Transverse colon (tissue), 4 donors: ENCODE measurements around the gene ZNF317. TPM values are rescaled to one million over a fixed set of nuclear protein-coding genes. Genes with fewer than 3 reads are reported as not detected.
"Not testable (repeated sequence)": the region's sequence is repeated elsewhere in the genome, so short reads cannot be mapped to it uniquely, and the experiment has no call there.

Experiments
- DNase-seq: peaks from one replicate; pipeline ENCODE4 v3.0.0-alpha.2; 2019
- H3K27ac ChIP-seq, 4 donors: fragments of 200-600 bp; sonication (generic); 2 replicates each; pipeline ENCODE4 v1.5.1; 2016 to 2018; ENCODE audit warnings: inconsistent platforms in 4 of 4
- H3K27me3 ChIP-seq: fragments of 200-600 bp; sonication (generic); 2 replicates; pipeline ENCODE4 v1.5.1; 2017; ENCODE audit warnings: inconsistent platforms
- H3K36me3 ChIP-seq, 4 donors: fragments of 200-600 bp; sonication (generic); 2 replicates each; pipeline ENCODE4 v1.5.1; 2017 to 2019; ENCODE audit warnings: inconsistent platforms in 4 of 4
- H3K4me1 ChIP-seq, 4 donors: fragments of 200-600 bp; sonication (generic); 2 replicates each; pipeline ENCODE4 v1.5.1; 2017 to 2020; ENCODE audit warnings: inconsistent platforms in 4 of 4
- H3K4me3 ChIP-seq, 4 donors: fragments of 200-600 bp; sonication (generic); 1 replicate in 1 of 4; 2 replicates in 3 of 4; pipeline versions ENCODE4 v1.5.1 to v1.6.1; 2017 to 2019; ENCODE audit warnings: inconsistent platforms in 4 of 4
- H3K9me3 ChIP-seq, 2 donors: fragments of 200-600 bp; sonication (generic); 2 replicates each; pipeline ENCODE4 v1.5.1; 2017 to 2019; ENCODE audit warnings: inconsistent platforms in 2 of 2
- CTCF ChIP-seq, 5 experiments: fragments of 200-600 bp in 3 of 5; fragments of 450-650 bp in 2 of 5; sonication (generic) in 3 of 5; IDR thresholded peaks; 1 replicate in 2 of 5; 2 replicates in 3 of 5; pipeline ENCODE4 v1.5.1; 2016 to 2017; ENCODE audit warnings: antibody characterized with exemption in 5 of 5, inconsistent platforms in 3 of 5, mild to moderate bottlenecking in 2 of 5, moderate library complexity in 1 of 5
- EP300 ChIP-seq: sonication (generic); formaldehyde crosslinking; IDR thresholded peaks from one replicate; pipeline ENCODE4 v1.6.1; 2017; ENCODE audit warnings: antibody characterized with exemption, low read depth
- POLR2A ChIP-seq: fragments of 450-650 bp; IDR thresholded peaks from one replicate; pipeline ENCODE4 v1.6.1; 2016; ENCODE audit warnings: antibody characterized with exemption, mild to moderate bottlenecking, moderate library complexity
- POLR2AphosphoS5 ChIP-seq, 3 donors: sonication (generic); formaldehyde crosslinking; IDR thresholded peaks; one replicate each; pipeline ENCODE4 v1.6.1; 2016; ENCODE audit warnings: antibody characterized with exemption in 3 of 3
- WGBS, 2 donors: methylation state at CpG; one replicate each; pipeline ENCODE4 v1.1.5; 2018; ENCODE audit warnings: low coverage in 1 of 2; 5-methylcytosine and 5-hydroxymethylcytosine counted together
- in situ Hi-C, 4 donors: fragments of 200-750 bp; cut with MboI; loops; one replicate each; pipeline versions ENCODE4 v1.15.0 to v1.15.1; 2017; ENCODE audit warnings: low sequenced_read_pairs in 3 of 4, low pct_ligation_motif_present in 1 of 4, low pct_unique_long_range_greater_than_20kb in 1 of 4
- intact Hi-C: fragments of 100-400 bp; cut with DNase I; formaldehyde crosslinking; loops from one replicate; pipeline ENCODE4 v1.15.1; 2023; ENCODE audit warnings: low total_unique reads
- total RNA-seq, 4 donors: library from RNA; depleted of rRNA; stranded (reverse); fragments of >200 nt; gene quantifications; one replicate each; pipeline ENCODE4 v1.1.0, GENCODE V29; 2016

ZNF317 gene
- total RNA-seq, 4 donors from 2014 or later: 20.6 to 25.1 (median 22.5) TPM

GRCh38 chr19:9178901-9179300, 38.7 kb downstream of the ZNF317 start, which contains the start of gene OR7D2:
OR7D2 (plus strand) TSS chr19:9178979; CDS start chr19:9185782, 6,803 bp downstream.
- no peak for DNase-seq
- TF ChIP-seq POLR2AphosphoS5 (IDR thresholded peaks at IDR 0.05): no peak
- TF ChIP-seq EP300: no peak
- TF ChIP-seq CTCF (IDR thresholded peaks at IDR 0.05): no peak
- no peak for TF ChIP-seq POLR2A
- no peaks in the 10 kb centered on the region for H3K4me1 ChIP-seq
- H3K36me3 ChIP-seq: no peaks in the 10 kb centered on the region
- no peak within 1 kb of the TSS for H3K4me3 ChIP-seq
- intact Hi-C loops: no loop called here
- 64 to 82% methylated on average over 3 to 4 of the region's 4 CpGs for WGBS, 2 donors
- H3K27me3 ChIP-seq: no peaks in the 10 kb centered on the region
- H3K27ac ChIP-seq: no peak within 1 kb of the TSS
- no peaks in the 10 kb centered on the region for H3K9me3 ChIP-seq
- in situ Hi-C loops: no loop called here

- intact Hi-C loops: no loop called here
- no peak for DNase-seq
- no peak overlapping the region for H3K27ac ChIP-seq
- no peaks in the 10 kb centered on the region for H3K27me3 ChIP-seq
- WGBS, 2 donors: 88 to 96% methylated on average over 4 to 17 of the region's 17 CpGs
- in situ Hi-C loops: no loop called here
- no peak for TF ChIP-seq CTCF (IDR thresholded peaks at IDR 0.05)
- TF ChIP-seq POLR2A: no peak
- TF ChIP-seq POLR2AphosphoS5 (IDR thresholded peaks at IDR 0.05): no peak
- no peak for TF ChIP-seq EP300
- no peaks in the 10 kb centered on the region for H3K4me1 ChIP-seq
- no peak overlapping the region for H3K4me3 ChIP-seq
- H3K9me3 ChIP-seq: no peaks in the 10 kb centered on the region
- no peaks in the 10 kb centered on the region for H3K36me3 ChIP-seq
Observed at GRCh38 chr19:9183000-9183399, 42.8 kb downstream of the ZNF317 start.

- Histone ChIP-seq H3K27ac (no peak overlapping the region), H3K27me3 (no peaks in the 10 kb centered on the region), H3K9me3 (no peaks in the 10 kb centered on the region), H3K36me3 (no peaks in the 10 kb centered on the region), H3K4me1 (no peaks in the 10 kb centered on the region), H3K4me3 (no peak overlapping the region)
- in situ Hi-C loops: no loop called here
- TF ChIP-seq EP300: no peak
- TF ChIP-seq POLR2AphosphoS5 (IDR thresholded peaks at IDR 0.05): no peak
- no peak for TF ChIP-seq POLR2A
- no peak for TF ChIP-seq CTCF (IDR thresholded peaks at IDR 0.05)
- DNase-seq: no peak
- 64 to 87% methylated on average over 2 to 6 of the region's 6 CpGs for WGBS, 2 donors
- intact Hi-C loops: no loop called here
Observed at GRCh38 chr19:9187191-9187590, 47.0 kb downstream of the ZNF317 start.

- Histone ChIP-seq H3K4me1 (no peaks in the 10 kb centered on the region), H3K27ac (no peak overlapping the region), H3K9me3 (no peaks in the 10 kb centered on the region), H3K36me3 (no peaks in the 10 kb centered on the region), H3K4me3 (no peak overlapping the region), H3K27me3 (peaks cover 8% of the 10 kb centered on the region)
- no peak for DNase-seq
- TF ChIP-seq POLR2AphosphoS5 (IDR thresholded peaks at IDR 0.05): no peak
- TF ChIP-seq EP300: no peak
- no peak for TF ChIP-seq CTCF (IDR thresholded peaks at IDR 0.05)
- TF ChIP-seq POLR2A: no peak
- in situ Hi-C loops (no loop called here), intact Hi-C loops (no loop called here)
- 70 to 79% methylated on average over 3 to 7 of the region's 7 CpGs for WGBS, 2 donors
Observed at GRCh38 chr19:9189535-9189934, 49.3 kb downstream of the ZNF317 start.

- H3K4me3 ChIP-seq, H3K36me3 ChIP-seq, H3K4me1 ChIP-seq, H3K9me3 ChIP-seq, DNase-seq, H3K27me3 ChIP-seq, in situ Hi-C loops, H3K27ac ChIP-seq, intact Hi-C loops: not testable (repeated sequence)
- 93% methylated on average over 2 of the region's 2 CpGs; no CpG with 5 or more reads in 1 of the 2 donors for WGBS, 2 donors
Observed at GRCh38 chr19:9198044-9198443, 57.8 kb downstream of the ZNF317 start.
